GM19351 (cell line): ENCODE measurements around the gene GNB1L.

Source experiments
- ATAC-seq: cut with Tn5 transposase; IDR thresholded peaks from one replicate; pipeline ENCODE4 v1.9.1; 2021; ENCODE audit warnings: mild to moderate bottlenecking, moderate library complexity; ENCODE audit not compliant: unreplicated experiment

GNB1L gene

GRCh38 chr22:19755145-19755710, 99.4 kb downstream of the GNB1L start:
- ATAC-seq, result no peak

GRCh38 chr22:19754701-19755144, 100.0 kb downstream of the GNB1L start:
- no peak for ATAC-seq

GRCh38 chr22:19753996-19754700, 100.5 kb downstream of the GNB1L start:
- ATAC-seq, result no peak

- ATAC-seq, result no peak
Observed at GRCh38 chr22:19753090-19753842, 101.4 kb downstream of the GNB1L start.

GRCh38 chr22:19751497-19752245, 103.0 kb downstream of the GNB1L start:
- ATAC-seq, result no peak

GRCh38 chr22:19750507-19751490, 103.9 kb downstream of the GNB1L start:
- no peak for ATAC-seq

- no peak for ATAC-seq
Observed at GRCh38 chr22:19749876-19750275, 104.8 kb downstream of the GNB1L start.

- no peak for ATAC-seq
Observed at GRCh38 chr22:19748991-19749664, 105.5 kb downstream of the GNB1L start.

GRCh38 chr22:19748139-19748538, 106.5 kb downstream of the GNB1L start:
- no peak for ATAC-seq

GRCh38 chr22:19747551-19747950, 107.1 kb downstream of the GNB1L start:
- ATAC-seq, result no peak

GRCh38 chr22:19746726-19747125, 107.9 kb downstream of the GNB1L start:
- ATAC-seq, result no peak

- ATAC-seq, result no peak
Observed at GRCh38 chr22:19745155-19746101, 109.2 kb downstream of the GNB1L start.

GRCh38 chr22:19744350-19745006, 110.2 kb downstream of the GNB1L start:
- ATAC-seq, result no peak

GRCh38 chr22:19743651-19744050, 111.0 kb downstream of the GNB1L start:
- no peak for ATAC-seq

- ATAC-seq, result no peak
Observed at GRCh38 chr22:19743081-19743480, 111.6 kb downstream of the GNB1L start.

GRCh38 chr22:19742160-19743066, 112.3 kb downstream of the GNB1L start:
- ATAC-seq, result no peak

- ATAC-seq, result no peak
Observed at GRCh38 chr22:19741053-19741452, 113.6 kb downstream of the GNB1L start.
